Adrenal gland (tissue), 5 donors: ENCODE results near the gene NUTM2E.
"Not testable (repeated sequence)": the region's sequence is repeated elsewhere in the genome, so short reads cannot be mapped to it uniquely, and the experiment has no call there.

Source experiments
- POLR2A ChIP-seq, 2 donors: fragments of 450-650 bp; IDR thresholded peaks; one replicate each; pipeline ENCODE4 v1.6.1; 2017; ENCODE audit warnings: antibody characterized with exemption in 2 of 2, mild to moderate bottlenecking in 2 of 2, moderate library complexity in 1 of 2
- TF ChIP-seq, protein P1 (sequence below), 6 experiments: fragments of 450-650 bp in 4 of 6; fragments of 200-600 bp in 2 of 6; sonication (generic) in 1 of 6; IDR thresholded peaks; 1 replicate in 5 of 6; 2 replicates in 1 of 6; pipeline versions ENCODE4 v1.5.1 to v1.8.0; 2016 to 2021; ENCODE audit warnings: antibody characterized with exemption in 6 of 6, mild to moderate bottlenecking in 2 of 6, moderate library complexity in 1 of 6
- donor health status: DM: no; HTN: no; CAD: no.

DNA sequence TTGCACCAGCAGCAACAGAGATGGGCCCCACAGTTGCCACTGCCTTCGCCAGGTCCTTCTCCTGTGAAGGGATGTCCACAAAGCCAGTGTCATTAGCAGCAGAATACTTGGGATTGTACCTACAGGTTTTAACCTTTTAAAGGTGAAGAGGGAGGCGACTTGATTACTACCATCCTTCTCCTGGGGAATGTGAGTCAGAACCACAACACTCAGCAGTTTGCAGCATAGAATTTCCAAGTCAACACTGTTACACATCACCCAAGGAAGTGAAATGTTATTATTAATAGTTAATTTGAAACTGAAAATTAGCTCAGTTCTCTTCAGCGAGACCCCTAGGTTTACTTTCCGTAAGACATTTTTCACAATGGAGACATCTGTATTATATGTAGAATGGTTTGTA, 45.2 kb downstream of the NUTM2E start:
- TF ChIP-seq, protein P1, sequence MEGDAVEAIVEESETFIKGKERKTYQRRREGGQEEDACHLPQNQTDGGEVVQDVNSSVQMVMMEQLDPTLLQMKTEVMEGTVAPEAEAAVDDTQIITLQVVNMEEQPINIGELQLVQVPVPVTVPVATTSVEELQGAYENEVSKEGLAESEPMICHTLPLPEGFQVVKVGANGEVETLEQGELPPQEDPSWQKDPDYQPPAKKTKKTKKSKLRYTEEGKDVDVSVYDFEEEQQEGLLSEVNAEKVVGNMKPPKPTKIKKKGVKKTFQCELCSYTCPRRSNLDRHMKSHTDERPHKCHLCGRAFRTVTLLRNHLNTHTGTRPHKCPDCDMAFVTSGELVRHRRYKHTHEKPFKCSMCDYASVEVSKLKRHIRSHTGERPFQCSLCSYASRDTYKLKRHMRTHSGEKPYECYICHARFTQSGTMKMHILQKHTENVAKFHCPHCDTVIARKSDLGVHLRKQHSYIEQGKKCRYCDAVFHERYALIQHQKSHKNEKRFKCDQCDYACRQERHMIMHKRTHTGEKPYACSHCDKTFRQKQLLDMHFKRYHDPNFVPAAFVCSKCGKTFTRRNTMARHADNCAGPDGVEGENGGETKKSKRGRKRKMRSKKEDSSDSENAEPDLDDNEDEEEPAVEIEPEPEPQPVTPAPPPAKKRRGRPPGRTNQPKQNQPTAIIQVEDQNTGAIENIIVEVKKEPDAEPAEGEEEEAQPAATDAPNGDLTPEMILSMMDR (IDR thresholded peaks at IDR 0.05) = not testable (repeated sequence)
- TF ChIP-seq POLR2A (IDR thresholded peaks at IDR 0.05) = not testable (repeated sequence)
